ENCODE results near the gene TBC1D9B. TPM values are rescaled to one million over a fixed set of nuclear protein-coding genes. Genes with fewer than 3 reads are reported as not detected.

Gene TBC1D9B
- total RNA-seq, 6 experiments from 2014 or later = 64.6 to 90.7 (median 73.4) TPM

DNA sequence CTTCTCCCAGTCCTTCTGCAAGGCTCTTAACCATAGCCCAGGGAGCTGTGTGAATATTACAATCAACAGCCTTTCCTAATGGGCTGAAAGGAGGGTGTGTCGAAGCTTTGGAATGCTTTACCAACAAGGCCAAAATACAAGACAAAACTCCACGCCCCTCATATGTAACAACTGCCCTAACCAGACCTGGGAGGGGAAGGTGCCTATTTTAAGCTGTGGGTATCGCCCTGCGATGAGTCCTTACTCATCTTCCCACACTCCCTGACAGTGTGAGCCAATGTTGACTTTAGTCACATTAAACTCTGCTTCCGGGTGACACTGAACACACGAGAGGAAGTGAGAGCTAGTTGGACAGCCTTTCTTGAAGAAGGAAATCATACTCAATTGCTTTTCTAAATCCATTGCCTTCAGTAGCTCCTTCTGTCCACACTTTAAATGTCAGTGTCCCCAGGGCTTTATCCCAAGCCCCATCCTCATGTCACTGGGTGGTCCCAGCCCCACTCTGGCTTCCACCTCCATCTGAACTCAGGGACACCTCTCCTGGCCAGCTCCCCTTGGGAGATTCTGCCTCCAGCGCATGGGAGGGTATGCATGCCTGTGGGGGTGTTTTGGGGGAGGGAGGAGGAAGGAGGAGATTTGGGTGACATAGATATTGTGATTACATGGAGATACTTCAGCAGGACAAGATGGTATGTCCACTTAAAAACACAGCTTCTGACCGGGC is 6.5 kb upstream of the TBC1D9B start:
- DNase-seq = peak; percentile 43
- Mint-ChIP-seq H3K36me3 (ENCODE audit: low read depth) (no peaks in the 10 kb centered on the region), H3K4me1 (ENCODE audit: low read depth) (peaks cover 9% of the 10 kb centered on the region), H3K27me3 (ENCODE audit: insufficient read depth) (peaks cover 17% of the 10 kb centered on the region), H3K9me3 (no peaks in the 10 kb centered on the region), H3K27ac (no peak overlapping the region; the same call in 1 of the 2 replicates), H3K4me3 (no peak overlapping the region)
- TF ChIP-seq CTCF (IDR thresholded peaks at IDR 0.05) = no peak

GRCh38 chr5:179913461-179913860 is 5.8 kb upstream of the TBC1D9B start:
- Mint-ChIP-seq H3K4me3 (no peak overlapping the region), H3K27ac (no peak overlapping the region), H3K36me3 (ENCODE audit: low read depth) (no peaks in the 10 kb centered on the region), H3K27me3 (ENCODE audit: insufficient read depth) (peaks cover 14% of the 10 kb centered on the region), H3K4me1 (ENCODE audit: low read depth) (peaks cover 9% of the 10 kb centered on the region), H3K9me3 (no peaks in the 10 kb centered on the region)
- DNase-seq = no peak
- TF ChIP-seq CTCF (IDR thresholded peaks at IDR 0.05) = no peak

DNA sequence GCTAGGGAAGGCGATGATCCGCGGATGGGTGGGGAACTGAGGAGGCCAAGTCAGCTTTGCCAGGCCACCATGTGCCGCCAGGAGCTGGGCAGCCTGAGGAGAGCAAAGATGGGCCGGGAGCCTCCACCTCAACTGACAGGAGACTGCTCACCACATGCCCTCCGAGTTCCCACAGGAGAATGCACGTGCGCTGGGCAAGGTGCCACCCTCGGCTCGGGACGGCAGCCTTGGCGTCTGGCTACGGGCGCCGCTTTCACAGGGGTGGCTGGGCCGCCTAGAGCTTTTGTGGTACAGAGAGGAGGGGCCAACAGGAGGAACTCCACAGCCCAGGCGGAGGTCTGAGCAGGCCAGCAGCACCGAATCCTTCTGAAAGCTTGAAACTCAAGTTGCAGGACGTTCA is 5.3 kb upstream of the TBC1D9B start:
- H3K27ac Mint-ChIP-seq = no peak overlapping the region
- no peak overlapping the region for H3K4me3 Mint-ChIP-seq
- no peaks in the 10 kb centered on the region for H3K9me3 Mint-ChIP-seq
- no peak for DNase-seq
- H3K4me1 Mint-ChIP-seq (ENCODE audit: low read depth) = peaks cover 9% of the 10 kb centered on the region
- peaks cover 9% of the 10 kb centered on the region for H3K27me3 Mint-ChIP-seq (ENCODE audit: insufficient read depth)
- no peaks in the 10 kb centered on the region for H3K36me3 Mint-ChIP-seq (ENCODE audit: low read depth)
- TF ChIP-seq CTCF (IDR thresholded peaks at IDR 0.05) = no peak

GRCh38 chr5:179912386-179912785 is 4.7 kb upstream of the TBC1D9B start:
- Mint-ChIP-seq H3K4me1 (ENCODE audit: low read depth) (peaks cover 9% of the 10 kb centered on the region), H3K27me3 (ENCODE audit: insufficient read depth) (peaks cover 4% of the 10 kb centered on the region), H3K36me3 (ENCODE audit: low read depth) (no peaks in the 10 kb centered on the region), H3K4me3 (no peak overlapping the region), H3K9me3 (no peaks in the 10 kb centered on the region), H3K27ac (no peak overlapping the region)
- DNase-seq = no peak
- no peak for TF ChIP-seq CTCF (IDR thresholded peaks at IDR 0.05)

DNA sequence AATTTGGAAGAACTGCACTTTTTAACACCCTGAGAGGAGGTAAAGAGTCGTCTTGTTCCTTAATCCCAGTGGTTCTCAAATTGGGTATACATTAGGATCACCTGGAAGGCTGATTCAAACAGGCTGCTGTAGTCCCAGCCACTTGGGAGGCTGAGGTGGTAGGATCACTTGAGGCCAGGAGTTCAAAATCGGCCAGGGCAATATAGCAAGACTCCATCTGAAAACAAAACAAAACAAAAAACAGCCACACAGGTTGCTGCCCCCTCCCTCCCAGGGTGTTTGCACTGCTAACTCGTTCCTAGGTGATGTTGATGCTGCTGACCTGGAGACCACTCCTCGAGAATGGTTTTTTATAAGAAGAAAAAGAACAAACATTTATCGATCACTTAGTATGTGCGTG is 1.5 kb upstream of the TBC1D9B start:
- Mint-ChIP-seq H3K27ac (no peak overlapping the region), H3K4me3 (no peak overlapping the region)

More for the DNA sequence above, 1.5 kb upstream of the TBC1D9B start:
- Mint-ChIP-seq H3K9me3 (no peaks in the 10 kb centered on the region), H3K27me3 (ENCODE audit: insufficient read depth) (no peaks in the 10 kb centered on the region; the same call in 1 of the 2 replicates), H3K36me3 (ENCODE audit: low read depth) (peaks cover 6% of the 10 kb centered on the region; the same call in 1 of the 2 replicates), H3K4me1 (ENCODE audit: low read depth) (peaks cover 15% of the 10 kb centered on the region)
- no peak for DNase-seq
- TF ChIP-seq CTCF (IDR thresholded peaks at IDR 0.05) = no peak

All from HFFc6 (cell line).